Activated CD4-positive, alpha-beta T cell treated with anti-CD3 and anti-CD28 coated beads, Interleukin-2, amount 10 ng/mL, durations not matched to agents 24 days and 14 days (primary cell): ENCODE data around the gene CCDC57. TPM values are rescaled to one million over a fixed set of nuclear protein-coding genes. Genes with fewer than 3 reads are reported as not detected.

Experiments
- DNase-seq: peaks from one replicate; pipeline ENCODE4 v3.0.0; 2022
- H3K27ac Mint-ChIP-seq: one replicate; pipeline ENCODE4 v1.8.0; 2022; ENCODE audit warnings: mild to moderate bottlenecking, mixed read lengths
- H3K27me3 Mint-ChIP-seq: one replicate; pipeline ENCODE4 v1.8.0; 2022; ENCODE audit warnings: mixed read lengths
- H3K36me3 Mint-ChIP-seq: one replicate; pipeline ENCODE4 v1.8.0; 2022; ENCODE audit warnings: low read depth, mild to moderate bottlenecking, mixed read lengths
- H3K4me1 Mint-ChIP-seq: one replicate; pipeline ENCODE4 v1.8.0; 2021; ENCODE audit warnings: mixed read lengths
- H3K4me3 Mint-ChIP-seq: one replicate; pipeline ENCODE4 v1.8.0; 2022; ENCODE audit warnings: mild to moderate bottlenecking, moderate library complexity, mixed read lengths
- H3K9me3 Mint-ChIP-seq: one replicate; pipeline ENCODE4 v1.8.0; 2021; ENCODE audit warnings: mixed read lengths
- intact Hi-C: fragments of 100-400 bp; cut with micrococcal nuclease; formaldehyde crosslinking; loops from one replicate; pipeline ENCODE4 v1.15.1; 2023
- total RNA-seq: library from RNA; stranded (reverse); gene quantifications from 2 replicates; pipeline ENCODE4 v1.2.3, GENCODE V29; 2022

CCDC57 gene
- total RNA-seq, 1 donor from 2014 or later = 58.4 TPM

GRCh38 chr17:82065638-82066303 is 146.9 kb downstream of the CCDC57 start, which contains the start of gene DUS1L:
TSS of gene DUS1L (minus strand) at chr17:82065804. CDS start at chr17:82065059, 745 bp downstream.
- H3K9me3 Mint-ChIP-seq = no peaks in the 10 kb centered on the region
- H3K27me3 Mint-ChIP-seq = no peaks in the 10 kb centered on the region
- peaks cover 9% of the 10 kb centered on the region for H3K36me3 Mint-ChIP-seq
- intact Hi-C loops = loop anchor here (1.0 kb wide), 1 partner anchor 14 kb away; the partner anchor contains the start of genes GPS1 and RFNG
- H3K4me1 Mint-ChIP-seq = peaks cover 4% of the 10 kb centered on the region
- peak within 1 kb of the TSS; percentile 89 for H3K27ac Mint-ChIP-seq
- peak; percentile 94 for DNase-seq
- peak within 1 kb of the TSS; percentile 84 for H3K4me3 Mint-ChIP-seq

DNA sequence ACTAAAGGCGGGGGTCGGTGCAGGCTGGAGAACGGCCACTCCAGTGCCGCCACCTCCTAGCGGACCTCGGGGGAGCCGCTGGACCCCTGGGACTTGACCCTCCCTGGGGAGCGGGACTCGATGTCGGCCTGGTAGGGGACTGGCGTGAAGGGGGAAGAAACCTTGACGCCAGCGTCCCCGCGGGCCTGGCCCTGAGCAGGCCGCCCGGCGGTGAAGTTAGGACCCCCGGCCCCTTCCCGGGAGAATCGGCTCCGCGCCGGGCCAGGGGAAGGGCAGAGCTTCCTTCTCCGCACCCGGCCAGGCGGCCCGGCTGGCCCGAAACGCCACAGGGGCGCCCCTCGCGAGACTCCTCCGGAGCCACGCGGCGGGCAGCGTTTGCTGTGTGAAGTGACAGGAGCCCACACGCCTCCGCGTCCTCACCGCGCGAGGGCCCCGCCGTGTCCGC is 147.4 kb downstream of the CCDC57 start:
- H3K27ac Mint-ChIP-seq = peak overlapping the region; percentile 25
- peak overlapping the region; percentile 73 for H3K4me3 Mint-ChIP-seq
- no peaks in the 10 kb centered on the region for H3K9me3 Mint-ChIP-seq
- peaks cover 10% of the 10 kb centered on the region for H3K36me3 Mint-ChIP-seq
- no peak for DNase-seq
- intact Hi-C loops = no loop called here
- H3K27me3 Mint-ChIP-seq = no peaks in the 10 kb centered on the region
- peaks cover 4% of the 10 kb centered on the region for H3K4me1 Mint-ChIP-seq

DNA sequence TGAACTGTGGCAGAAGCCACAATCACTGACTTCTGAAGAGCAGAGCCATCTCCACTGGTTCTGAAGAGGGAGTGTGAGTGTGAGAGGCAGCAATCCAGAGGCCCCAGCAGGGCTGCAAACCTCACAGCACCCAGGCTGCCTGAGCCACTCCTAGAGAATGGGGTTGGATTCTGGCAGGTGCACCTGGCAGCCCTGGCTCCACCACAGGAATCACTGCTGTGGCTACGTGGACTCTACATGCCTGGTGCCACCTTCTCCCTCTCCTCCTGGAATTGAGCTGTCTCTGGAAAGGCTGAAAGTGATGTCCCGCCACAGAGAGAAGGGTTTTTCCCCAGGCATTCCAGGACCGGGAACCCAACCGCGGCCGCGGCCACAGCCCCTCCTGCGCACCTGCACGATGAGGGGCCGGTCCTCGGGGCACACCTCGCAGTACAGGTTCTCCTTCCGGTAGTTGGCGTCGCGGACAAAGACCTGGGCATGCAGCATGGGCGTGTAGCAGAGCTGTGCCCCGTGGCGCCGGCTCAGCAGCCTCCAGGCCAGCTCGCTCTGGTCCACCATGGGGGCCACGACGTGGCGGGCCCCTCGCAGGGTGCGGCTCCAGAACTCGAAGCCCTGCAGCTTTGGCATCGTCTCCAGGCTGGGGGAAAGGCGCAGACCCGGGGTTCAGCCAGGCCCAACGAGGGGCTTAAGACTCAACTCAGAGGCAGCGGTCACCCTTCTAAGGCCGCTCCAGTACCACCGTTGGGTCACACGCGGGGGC is 148.0 kb downstream of the CCDC57 start:
- Mint-ChIP-seq H3K36me3 (peaks cover 14% of the 10 kb centered on the region), H3K9me3 (no peaks in the 10 kb centered on the region), H3K27me3 (no peaks in the 10 kb centered on the region), H3K27ac (peak overlapping the region; percentile 25), H3K4me3 (peak overlapping the region; percentile 73), H3K4me1 (peaks cover 5% of the 10 kb centered on the region)
- no peak for DNase-seq
- intact Hi-C loops = no loop called here

GRCh38 chr17:82063424-82064415 is 148.9 kb downstream of the CCDC57 start:
- intact Hi-C loops = no loop called here
- Mint-ChIP-seq H3K27ac (no peak overlapping the region), H3K27me3 (no peaks in the 10 kb centered on the region), H3K9me3 (no peaks in the 10 kb centered on the region), H3K4me1 (peaks cover 5% of the 10 kb centered on the region), H3K4me3 (peak overlapping the region; percentile 73), H3K36me3 (peaks cover 15% of the 10 kb centered on the region)
- no peak for DNase-seq

GRCh38 chr17:82062984-82063368 is 149.7 kb downstream of the CCDC57 start:
- Mint-ChIP-seq H3K36me3 (peaks cover 17% of the 10 kb centered on the region), H3K4me1 (peaks cover 5% of the 10 kb centered on the region), H3K27me3 (no peaks in the 10 kb centered on the region), H3K4me3 (no peak overlapping the region), H3K27ac (no peak overlapping the region), H3K9me3 (no peaks in the 10 kb centered on the region)
- intact Hi-C loops = no loop called here
- no peak for DNase-seq

DNA sequence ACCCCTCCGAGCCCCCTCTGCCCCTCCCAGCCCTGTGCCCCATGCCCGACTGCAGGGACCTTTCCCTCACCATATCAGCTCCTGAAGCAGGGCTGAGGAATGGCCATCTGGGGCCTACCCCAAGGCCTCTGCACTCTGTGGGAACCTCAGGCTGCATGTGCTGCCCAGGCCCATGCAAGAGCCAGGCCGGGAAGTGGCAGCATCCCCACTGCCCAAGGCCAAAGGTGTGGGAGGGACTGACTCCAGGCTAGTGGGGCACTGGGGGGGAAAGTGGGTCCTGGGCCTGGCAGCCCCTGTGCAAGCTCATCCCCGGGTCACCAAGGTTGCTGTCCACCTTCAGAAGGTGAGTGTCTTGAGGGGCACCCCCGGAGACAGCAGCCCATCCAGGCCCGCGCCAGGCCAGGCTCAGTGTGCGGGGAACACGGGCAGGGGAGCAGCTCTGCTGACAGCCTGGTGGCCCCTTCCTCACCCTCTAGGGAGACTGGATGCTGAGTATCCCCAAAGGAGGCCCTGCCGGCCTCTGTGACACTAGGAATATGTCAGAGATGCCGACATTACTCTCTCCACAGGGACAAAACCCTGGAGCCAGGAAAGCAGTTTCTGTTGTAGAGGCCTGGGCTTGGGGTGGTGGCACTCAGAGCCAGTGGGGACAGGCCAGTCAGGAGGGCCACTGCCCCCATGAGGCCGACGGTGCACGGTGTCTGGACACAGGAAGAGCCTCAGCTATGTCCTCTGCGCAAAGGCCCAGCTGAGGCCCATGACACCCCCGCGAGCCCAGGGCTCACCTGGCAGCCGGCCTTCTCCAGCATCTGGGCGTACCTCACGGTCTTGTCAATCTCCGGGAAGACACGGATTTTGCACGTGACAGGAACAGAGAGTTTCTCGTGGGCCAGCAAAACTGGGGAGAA is 150.3 kb downstream of the CCDC57 start:
- intact Hi-C loops = no loop called here
- no peak overlapping the region for H3K4me3 Mint-ChIP-seq
- no peaks in the 10 kb centered on the region for H3K27me3 Mint-ChIP-seq
- H3K4me1 Mint-ChIP-seq = peaks cover 5% of the 10 kb centered on the region
- H3K9me3 Mint-ChIP-seq = no peaks in the 10 kb centered on the region
- peaks cover 21% of the 10 kb centered on the region for H3K36me3 Mint-ChIP-seq
- no peak for DNase-seq
- H3K27ac Mint-ChIP-seq = no peak overlapping the region

GRCh38 chr17:82061047-82061925 is 151.4 kb downstream of the CCDC57 start:
- DNase-seq = no peak
- H3K27ac Mint-ChIP-seq = no peak overlapping the region
- no peaks in the 10 kb centered on the region for H3K9me3 Mint-ChIP-seq
- intact Hi-C loops = no loop called here
- no peaks in the 10 kb centered on the region for H3K27me3 Mint-ChIP-seq
- peaks cover 3% of the 10 kb centered on the region for H3K4me1 Mint-ChIP-seq
- no peak overlapping the region for H3K4me3 Mint-ChIP-seq
- peaks cover 22% of the 10 kb centered on the region for H3K36me3 Mint-ChIP-seq

DNA sequence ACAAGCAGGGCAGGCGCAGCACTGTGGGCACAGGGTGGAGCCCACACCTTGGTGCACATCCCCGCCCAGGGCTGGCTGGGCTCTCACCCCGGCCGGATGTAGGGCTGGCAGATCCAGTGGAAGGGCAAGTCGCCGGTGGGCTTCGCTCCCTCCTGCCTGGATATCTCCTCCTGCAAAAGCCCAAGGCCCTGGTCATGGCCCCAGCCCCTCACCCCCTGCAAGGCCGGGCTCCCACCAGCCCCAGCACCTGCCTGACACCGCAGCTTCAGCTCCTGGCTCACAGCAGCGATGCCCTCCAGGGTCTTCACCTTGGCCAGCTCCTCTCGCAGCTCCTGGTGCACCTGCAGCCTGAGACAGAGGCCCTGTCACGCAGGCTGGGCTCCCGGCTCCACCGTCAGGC is 152.0 kb downstream of the CCDC57 start:
- no peak overlapping the region for H3K4me3 Mint-ChIP-seq

DNA sequence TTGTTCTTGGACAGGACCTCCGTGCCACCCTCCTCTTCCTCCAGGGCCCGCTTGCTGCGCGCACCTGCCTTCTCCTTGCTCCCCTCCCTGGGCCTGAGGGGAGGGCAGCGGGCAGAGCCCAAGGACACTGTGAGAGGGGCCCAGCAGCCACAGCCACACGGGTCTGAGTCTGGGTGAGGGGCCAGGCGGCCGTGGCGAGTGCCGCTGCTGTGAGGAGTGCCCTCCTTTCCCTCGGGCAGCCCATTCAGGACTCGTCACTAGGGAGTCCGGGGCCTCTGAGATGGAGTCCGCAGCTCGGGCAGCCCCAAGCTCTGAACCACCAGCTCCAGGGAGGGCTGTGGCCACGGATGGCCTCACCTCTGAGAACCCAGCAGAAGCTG is 152.7 kb downstream of the CCDC57 start:
- H3K27me3 Mint-ChIP-seq = no peaks in the 10 kb centered on the region
- H3K36me3 Mint-ChIP-seq = peaks cover 24% of the 10 kb centered on the region
- intact Hi-C loops = no loop called here
- no peak for DNase-seq
- no peak overlapping the region for H3K27ac Mint-ChIP-seq
- no peak overlapping the region for H3K4me3 Mint-ChIP-seq
- H3K9me3 Mint-ChIP-seq = no peaks in the 10 kb centered on the region
- peaks cover 1% of the 10 kb centered on the region for H3K4me1 Mint-ChIP-seq

More for the DNA sequence above, 152.0 kb downstream of the CCDC57 start:
- intact Hi-C loops = no loop called here
- no peaks in the 10 kb centered on the region for H3K27me3 Mint-ChIP-seq
- DNase-seq = no peak
- H3K36me3 Mint-ChIP-seq = peaks cover 24% of the 10 kb centered on the region
- H3K27ac Mint-ChIP-seq = no peak overlapping the region
- H3K4me1 Mint-ChIP-seq = peaks cover 1% of the 10 kb centered on the region
- H3K9me3 Mint-ChIP-seq = no peaks in the 10 kb centered on the region

DNA sequence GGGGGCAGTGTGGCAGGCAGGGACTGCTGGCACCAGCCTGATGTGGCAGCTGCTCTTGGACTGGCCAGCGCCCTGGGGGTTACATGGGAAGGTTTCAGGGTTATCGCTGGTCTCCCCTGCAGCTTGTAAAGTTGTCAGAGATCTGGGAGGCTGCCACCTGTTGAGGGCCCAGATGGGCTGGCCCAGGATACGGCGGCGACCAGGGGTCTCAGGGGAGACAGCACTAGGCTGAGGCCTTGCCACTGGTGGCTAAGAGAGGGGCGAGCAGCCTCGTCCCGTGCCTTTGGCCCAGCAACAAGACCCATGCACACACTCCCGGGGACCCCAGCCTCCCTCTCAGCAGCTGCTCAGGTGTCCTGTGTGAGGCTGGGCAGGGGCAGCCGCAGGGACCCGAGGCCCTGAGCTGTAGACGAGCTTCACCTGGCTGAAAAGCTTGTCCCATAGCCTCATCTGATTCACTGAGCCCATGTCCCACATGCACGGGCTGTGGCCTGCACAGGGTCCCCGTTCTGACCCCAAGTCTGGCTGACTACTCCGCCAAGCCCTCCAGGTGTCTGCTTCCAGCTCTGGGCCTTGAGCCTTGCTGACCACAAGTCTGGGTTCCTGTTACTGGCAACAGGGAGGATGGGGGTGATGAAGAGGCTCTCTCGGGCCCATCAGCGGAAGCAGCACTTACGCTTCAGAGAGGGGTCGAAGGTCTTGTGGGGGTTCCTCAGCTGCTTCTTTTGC is 153.2 kb downstream of the CCDC57 start:
- Mint-ChIP-seq H3K36me3 (peaks cover 27% of the 10 kb centered on the region), H3K9me3 (no peaks in the 10 kb centered on the region), H3K27ac (no peak overlapping the region), H3K4me3 (no peak overlapping the region), H3K27me3 (no peaks in the 10 kb centered on the region), H3K4me1 (peaks cover 1% of the 10 kb centered on the region)
- intact Hi-C loops = no loop called here
- no peak for DNase-seq

DNA sequence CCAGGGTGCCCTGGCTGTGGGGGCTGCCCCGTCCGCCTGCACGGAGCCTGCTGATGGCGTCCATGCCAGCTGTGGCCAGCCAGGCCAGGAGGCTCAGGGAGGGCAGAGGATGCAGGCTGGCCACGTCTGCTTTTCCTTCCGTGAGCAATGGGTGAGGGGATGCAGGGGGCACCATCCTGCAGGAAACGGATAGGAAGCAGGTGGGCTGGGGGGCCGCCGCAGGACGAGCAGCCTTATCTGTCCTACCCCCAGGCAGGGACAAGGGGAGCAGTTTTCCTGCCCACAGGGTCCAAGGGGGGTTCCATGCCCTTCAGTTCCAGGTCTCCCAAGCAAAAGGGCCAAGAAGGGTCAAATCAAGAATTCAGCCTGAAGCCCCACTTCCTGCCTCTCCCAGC is 153.8 kb downstream of the CCDC57 start:
- intact Hi-C loops = no loop called here
- Mint-ChIP-seq H3K36me3 (peaks cover 25% of the 10 kb centered on the region), H3K4me1 (peaks cover 1% of the 10 kb centered on the region), H3K4me3 (no peak overlapping the region), H3K27ac (no peak overlapping the region), H3K9me3 (no peaks in the 10 kb centered on the region), H3K27me3 (no peaks in the 10 kb centered on the region)
- DNase-seq = no peak
